CD14-positive monocyte (primary cell): Measurements from ENCODE around the gene CREB3L1. TPM values are rescaled to one million over a fixed set of nuclear protein-coding genes. Genes with fewer than 3 reads are reported as not detected.

Experiments used
- DNase-seq, 3 donors: peaks; one replicate each; pipeline ENCODE4 v3.0.0-alpha.2; 2011 to 2022
- H2AFZ ChIP-seq: 2 replicates; pipeline ENCODE4 v1.6.0; 2012; ENCODE audit warnings: mild to moderate bottlenecking, low read depth, low read length, inconsistent platforms; ENCODE audit not compliant: insufficient read depth, poor library complexity, severe bottlenecking
- H3K27ac ChIP-seq, 2 donors: 1 replicate in 1 of 2; 2 replicates in 1 of 2; pipeline ENCODE4 v1.5.1; 2012 to 2013; ENCODE audit warnings: low read length in 2 of 2, control low read depth in 1 of 2, inconsistent platforms in 1 of 2, low read depth in 1 of 2, mild to moderate bottlenecking in 1 of 2
- H3K27me3 ChIP-seq, 2 donors: one replicate each; pipeline versions ENCODE4 v1.6.0 to v1.6.1; 2011 to 2013; ENCODE audit warnings: low read length in 2 of 2; ENCODE audit not compliant: control insufficient read depth in 2 of 2, insufficient read depth in 2 of 2
- H3K36me3 ChIP-seq, 2 donors: replicated peaks in 1 of 2; 1 replicate in 1 of 2; 2 replicates in 1 of 2; pipeline versions ENCODE4 v1.5.1 to v1.6.1; 2012 to 2013; ENCODE audit warnings: low read length in 2 of 2, control low read depth in 1 of 2, inconsistent platforms in 1 of 2, mild to moderate bottlenecking in 1 of 2; ENCODE audit not compliant: insufficient read depth in 2 of 2, control insufficient read depth in 1 of 2
- H3K4me1 ChIP-seq, 2 donors: 1 replicate in 1 of 2; 2 replicates in 1 of 2; pipeline versions ENCODE4 v1.5.1 to v1.6.1; 2012 to 2013; ENCODE audit warnings: low read length in 2 of 2, control low read depth in 1 of 2, inconsistent platforms in 1 of 2, mild to moderate bottlenecking in 1 of 2, moderate library complexity in 1 of 2; ENCODE audit not compliant: insufficient read depth in 2 of 2, control insufficient read depth in 1 of 2
- H3K4me2 ChIP-seq: replicated peaks from 2 replicates; pipeline ENCODE3; 2012; ENCODE audit warnings: low read length, moderate library complexity, mild to moderate bottlenecking; ENCODE audit not compliant: poor library complexity, severe bottlenecking; ENCODE audit errors: extremely low read depth
- H3K4me3 ChIP-seq, 3 experiments: fragments of 200-600 bp in 1 of 3; sonication (generic) in 1 of 3; replicated peaks in 1 of 3; 1 replicate in 2 of 3; 2 replicates in 1 of 3; pipeline ENCODE4 v1.5.1; 2011 to 2013; ENCODE audit warnings: low read length in 3 of 3, mild to moderate bottlenecking in 3 of 3, control low read depth in 2 of 3, low read depth in 2 of 3, inconsistent platforms in 1 of 3, moderate library complexity in 1 of 3
- H3K79me2 ChIP-seq: 2 replicates; pipeline ENCODE4 v1.6.0; 2012; ENCODE audit warnings: mild to moderate bottlenecking, control low read depth, inconsistent platforms, low read length, moderate library complexity; ENCODE audit not compliant: insufficient read depth
- H3K9ac ChIP-seq: 2 replicates; pipeline ENCODE4 v1.6.0; 2017; ENCODE audit warnings: low read length, mild to moderate bottlenecking; ENCODE audit not compliant: insufficient read depth, poor library complexity, severe bottlenecking
- H3K9me3 ChIP-seq, 2 donors: replicated peaks in 1 of 2; 1 replicate in 1 of 2; 2 replicates in 1 of 2; pipeline versions ENCODE4 v1.5.1 to v1.6.1; 2012 to 2013; ENCODE audit warnings: low read length in 2 of 2, control low read depth in 1 of 2; ENCODE audit not compliant: control insufficient read depth in 1 of 2, insufficient read depth in 1 of 2
- H4K20me1 ChIP-seq: 2 replicates; pipeline ENCODE4 v1.6.0; 2012; ENCODE audit warnings: mild to moderate bottlenecking, low read length, control low read depth, moderate library complexity; ENCODE audit not compliant: insufficient read depth
- H3K27ac Mint-ChIP-seq, 7 donors: one replicate each; pipeline ENCODE4 v1.8.0; 2020; ENCODE audit warnings: mild to moderate bottlenecking in 7 of 7, mixed read lengths in 7 of 7, moderate library complexity in 6 of 7, inconsistent platforms in 2 of 7
- H3K27me3 Mint-ChIP-seq, 3 donors: one replicate each; pipeline ENCODE4 v1.8.0; 2021 to 2022; ENCODE audit warnings: low read depth in 3 of 3, mild to moderate bottlenecking in 3 of 3, mixed read lengths in 3 of 3, moderate library complexity in 3 of 3, inconsistent platforms in 1 of 3
- H3K36me3 Mint-ChIP-seq, 2 donors: one replicate each; pipeline ENCODE4 v1.8.0; 2020; ENCODE audit warnings: mixed read lengths in 2 of 2, inconsistent platforms in 1 of 2, mild to moderate bottlenecking in 1 of 2
- H3K4me1 Mint-ChIP-seq: one replicate; pipeline ENCODE4 v1.8.0; 2020; ENCODE audit warnings: mild to moderate bottlenecking, mixed read lengths
- H3K4me3 Mint-ChIP-seq, 2 donors: one replicate each; pipeline ENCODE4 v1.8.0; 2020; ENCODE audit warnings: mild to moderate bottlenecking in 2 of 2, mixed read lengths in 2 of 2, moderate library complexity in 1 of 2
- H3K9me3 Mint-ChIP-seq, 7 donors: one replicate each; pipeline ENCODE4 v1.8.0; 2020 to 2022; ENCODE audit warnings: mixed read lengths in 7 of 7, mild to moderate bottlenecking in 6 of 7, moderate library complexity in 6 of 7, inconsistent platforms in 2 of 7
- CTCF ChIP-seq: fragments of 200-600 bp; IDR thresholded peaks from one replicate; pipeline ENCODE4 v1.8.0; 2022; ENCODE audit warnings: antibody characterized with exemption, mild to moderate bottlenecking
- WGBS: methylation state at CpG from one replicate; pipeline ENCODE4 v1.1.5; 2013; ENCODE audit warnings: missing lambda C conversion rate; ENCODE audit not compliant: insufficient coverage; 5-methylcytosine and 5-hydroxymethylcytosine counted together
- intact Hi-C, 2 donors: fragments of 100-400 bp; cut with micrococcal nuclease; formaldehyde crosslinking; loops; one replicate each; pipeline versions ENCODE4 v1.15.0 to v1.15.1; 2023
- polyA plus RNA-seq, 3 donors: library from polyadenylated mRNA; depleted of rRNA in 1 of 3; unstranded in 2 of 3; stranded (reverse) in 1 of 3; fragments of 300-500 nt in 2 of 3; fragments of >200 nt in 1 of 3; fragmentation: Illumina TruSeq in 2 of 3; gene quantifications; 1 replicate in 2 of 3; 2 replicates in 1 of 3; pipeline ENCODE4 v1.2.3, GENCODE V29; 2012 to 2021

CREB3L1 gene
- polyA plus RNA-seq, 3 donors, result not detected

- peak overlapping the region in 1 of 3 experiments; percentile 60 for H3K4me3 ChIP-seq
- no peak overlapping the region for H2AFZ ChIP-seq
- 69% methylated on average over 7 of the region's 13 CpGs for WGBS
- no peak overlapping the region for H3K27ac ChIP-seq
- H3K4me3 Mint-ChIP-seq, result peak overlapping the region; percentile 16 to 42
- peaks cover 93 to 96% of the 10 kb centered on the region in 2 donors for H3K4me1 ChIP-seq
- H3K79me2 ChIP-seq, result peaks cover 5% of the 10 kb centered on the region
- H3K36me3 Mint-ChIP-seq, result peaks cover 0 to 2% of the 10 kb centered on the region in 2 donors
- peaks cover 6% of the 10 kb centered on the region for H4K20me1 ChIP-seq
- H3K4me1 Mint-ChIP-seq, result peaks cover 93% of the 10 kb centered on the region
- H3K27ac Mint-ChIP-seq, result peak overlapping the region; percentile 46 to 91 (median 76)
- H3K9me3 Mint-ChIP-seq, result peaks cover 0 to 3% (median 0%) of the 10 kb centered on the region in 7 donors
- intact Hi-C loops, result no loop called here
- H3K27me3 Mint-ChIP-seq, result peaks cover 18 to 26% (median 21%) of the 10 kb centered on the region in 3 donors
- H3K27me3 ChIP-seq, result peaks cover 0 to 15% of the 10 kb centered on the region in 2 donors
- TF ChIP-seq CTCF, result no peak
- H3K9me3 ChIP-seq, result no peaks in the 10 kb centered on the region
- H3K9ac ChIP-seq, result no peak overlapping the region
- peak in 2 of 3 donors; percentile 62 to 65 for DNase-seq
- no peaks in the 10 kb centered on the region for H3K36me3 ChIP-seq
- H3K4me2 ChIP-seq, result peak overlapping the region; percentile 14
Measured at GRCh38 chr11:46337626-46338345, 60.3 kb downstream of the CREB3L1 start.

GRCh38 chr11:46338636-46338987 is 61.1 kb downstream of the CREB3L1 start:
- Mint-ChIP-seq H3K4me3 (peak overlapping the region; percentile 61 to 85), H3K27me3 (peaks cover 12 to 19% (median 16%) of the 10 kb centered on the region in 3 donors), H3K36me3 (peaks cover 0 to 2% of the 10 kb centered on the region in 2 donors), H3K4me1 (peaks cover 98% of the 10 kb centered on the region), H3K9me3 (no peaks in the 10 kb centered on the region), H3K27ac (peak overlapping the region; percentile 15 to 88 (median 75))
- intact Hi-C loops, result no loop called here
- peaks cover 5% of the 10 kb centered on the region for H4K20me1 ChIP-seq
- peaks cover 8% of the 10 kb centered on the region for H3K79me2 ChIP-seq
- peak overlapping the region; percentile 54 for H3K4me2 ChIP-seq
- peaks cover 96 to 97% of the 10 kb centered on the region in 2 donors for H3K4me1 ChIP-seq
- 40% methylated on average over 4 of the region's 9 CpGs for WGBS
- DNase-seq, result no peak
- no peak overlapping the region for H3K9ac ChIP-seq
- peak overlapping the region; percentile 37 to 62 for H3K27ac ChIP-seq
- peak overlapping the region in 1 of 3 experiments; percentile 60 for H3K4me3 ChIP-seq
- H3K36me3 ChIP-seq, result no peaks in the 10 kb centered on the region
- no peak for TF ChIP-seq CTCF
- no peaks in the 10 kb centered on the region for H3K9me3 ChIP-seq
- peak overlapping the region; percentile 53 for H2AFZ ChIP-seq
- peaks cover 0 to 10% of the 10 kb centered on the region in 2 donors for H3K27me3 ChIP-seq
